Peyer's patch (tissue), 4 donors: ENCODE data around the gene SSH2.

Experiments
- POLR2A ChIP-seq, 2 donors: fragments of 450-650 bp; IDR thresholded peaks; one replicate each; pipeline ENCODE4 v1.5.1; 2017; ENCODE audit warnings: antibody characterized with exemption in 2 of 2, mild to moderate bottlenecking in 2 of 2, moderate library complexity in 2 of 2
- TF ChIP-seq, protein P1 (sequence below), 6 experiments: fragments of 450-650 bp in 4 of 6; fragments of 200-600 bp in 2 of 6; sonication (generic) in 1 of 6; IDR thresholded peaks; one replicate each; pipeline ENCODE4 v1.5.1; 2017 to 2019; ENCODE audit warnings: antibody characterized with exemption in 6 of 6, mild to moderate bottlenecking in 3 of 6, moderate library complexity in 1 of 6

DNA sequence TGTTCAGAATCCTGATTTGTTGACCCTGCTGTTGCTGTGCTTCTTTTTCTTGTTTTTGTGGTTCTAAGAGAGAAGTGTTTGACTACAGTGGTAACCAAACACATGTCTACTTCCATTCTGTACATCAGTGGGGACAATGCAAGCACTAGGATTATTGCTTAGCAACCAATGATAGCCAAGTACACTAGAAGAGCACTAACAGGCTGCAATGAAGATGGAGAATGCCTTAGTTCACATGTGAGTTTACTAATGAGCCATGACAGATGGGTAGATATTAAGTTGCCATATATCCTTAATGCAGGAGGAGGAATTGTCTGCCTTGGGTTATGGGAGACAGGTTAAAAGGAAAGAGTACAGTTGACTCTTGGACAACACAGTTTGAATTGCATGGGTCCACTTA is 19.7 kb upstream of the SSH2 start:
- no peak for TF ChIP-seq POLR2A (IDR thresholded peaks at IDR 0.05)
- TF ChIP-seq, protein P1, sequence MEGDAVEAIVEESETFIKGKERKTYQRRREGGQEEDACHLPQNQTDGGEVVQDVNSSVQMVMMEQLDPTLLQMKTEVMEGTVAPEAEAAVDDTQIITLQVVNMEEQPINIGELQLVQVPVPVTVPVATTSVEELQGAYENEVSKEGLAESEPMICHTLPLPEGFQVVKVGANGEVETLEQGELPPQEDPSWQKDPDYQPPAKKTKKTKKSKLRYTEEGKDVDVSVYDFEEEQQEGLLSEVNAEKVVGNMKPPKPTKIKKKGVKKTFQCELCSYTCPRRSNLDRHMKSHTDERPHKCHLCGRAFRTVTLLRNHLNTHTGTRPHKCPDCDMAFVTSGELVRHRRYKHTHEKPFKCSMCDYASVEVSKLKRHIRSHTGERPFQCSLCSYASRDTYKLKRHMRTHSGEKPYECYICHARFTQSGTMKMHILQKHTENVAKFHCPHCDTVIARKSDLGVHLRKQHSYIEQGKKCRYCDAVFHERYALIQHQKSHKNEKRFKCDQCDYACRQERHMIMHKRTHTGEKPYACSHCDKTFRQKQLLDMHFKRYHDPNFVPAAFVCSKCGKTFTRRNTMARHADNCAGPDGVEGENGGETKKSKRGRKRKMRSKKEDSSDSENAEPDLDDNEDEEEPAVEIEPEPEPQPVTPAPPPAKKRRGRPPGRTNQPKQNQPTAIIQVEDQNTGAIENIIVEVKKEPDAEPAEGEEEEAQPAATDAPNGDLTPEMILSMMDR (IDR thresholded peaks at IDR 0.05), result no peak
